Uterus (tissue), 2 donors: ENCODE measurements around the gene SPI1.

Experiments
- CTCF ChIP-seq, 4 experiments: fragments of 200-600 bp in 2 of 4; fragments of 450-650 bp in 2 of 4; sonication (generic) in 2 of 4; IDR thresholded peaks; one replicate each; pipeline ENCODE4 v1.5.1; 2016 to 2019; ENCODE audit warnings: antibody characterized with exemption in 4 of 4, mild to moderate bottlenecking in 2 of 4, moderate library complexity in 1 of 4
- POLR2A ChIP-seq, 2 donors: fragments of 450-650 bp; IDR thresholded peaks; one replicate each; pipeline ENCODE4 v1.6.1; 2016; ENCODE audit warnings: antibody characterized with exemption in 2 of 2, mild to moderate bottlenecking in 1 of 2, moderate library complexity in 1 of 2

- TF ChIP-seq CTCF (IDR thresholded peaks at IDR 0.05) (no peak), POLR2A (IDR thresholded peaks at IDR 0.05) (no peak)
Measured at GRCh38 chr11:47353978-47354774, 24.2 kb downstream of the SPI1 start.
